Peyer's patch (tissue), 4 donors: ENCODE results near the gene BPTF.

Source experiments
- CTCF ChIP-seq, 6 experiments: fragments of 450-650 bp in 4 of 6; fragments of 200-600 bp in 2 of 6; sonication (generic) in 1 of 6; IDR thresholded peaks; one replicate each; pipeline ENCODE4 v1.5.1; 2017 to 2019; ENCODE audit warnings: antibody characterized with exemption in 6 of 6, mild to moderate bottlenecking in 3 of 6, moderate library complexity in 1 of 6
- POLR2A ChIP-seq, 2 donors: fragments of 450-650 bp; IDR thresholded peaks; one replicate each; pipeline ENCODE4 v1.5.1; 2017; ENCODE audit warnings: antibody characterized with exemption in 2 of 2, mild to moderate bottlenecking in 2 of 2, moderate library complexity in 2 of 2

- TF ChIP-seq CTCF (IDR thresholded peaks at IDR 0.05) (no peak), POLR2A (IDR thresholded peaks at IDR 0.05) (no peak)
These were observed 40.2 kb upstream of the BPTF start for GRCh38 chr17:67785122-67785477.
